SW 1271 (cell line): ENCODE measurements around the gene SPHKAP.
"Not testable (repeated sequence)": the region's sequence is repeated elsewhere in the genome, so short reads cannot be mapped to it uniquely, and the experiment has no call there.

Experiments
- DNase-seq, 2 experiments: peaks; one replicate each; lab custom pipeline; 2025; lab: John Stamatoyannopoulos, UW

Gene SPHKAP

GRCh38 chr2:228103379-228103778 lies 78.1 kb downstream of the SPHKAP start:
- DNase-seq: no peak

- DNase-seq: no peak
Measured at GRCh38 chr2:228102949-228103348, 78.5 kb downstream of the SPHKAP start.

GRCh38 chr2:228094377-228094921 lies 87.0 kb downstream of the SPHKAP start:
- DNase-seq: no peak

GRCh38 chr2:228092056-228092455 lies 89.4 kb downstream of the SPHKAP start:
- no peak for DNase-seq

GRCh38 chr2:228086561-228086960 lies 94.9 kb downstream of the SPHKAP start:
- DNase-seq: no peak

GRCh38 chr2:228084717-228085116 lies 96.8 kb downstream of the SPHKAP start:
- no peak for DNase-seq

- no peak for DNase-seq
Measured at GRCh38 chr2:228083131-228083530, 98.4 kb downstream of the SPHKAP start.

GRCh38 chr2:228082571-228082970 lies 98.9 kb downstream of the SPHKAP start:
- no peak for DNase-seq

GRCh38 chr2:228079194-228079593 lies 102.3 kb downstream of the SPHKAP start:
- no peak for DNase-seq

GRCh38 chr2:228076695-228077094 lies 104.8 kb downstream of the SPHKAP start:
- not testable (repeated sequence) for DNase-seq

GRCh38 chr2:228072669-228073068 lies 108.8 kb downstream of the SPHKAP start:
- DNase-seq: no peak

GRCh38 chr2:228067309-228067708 lies 114.2 kb downstream of the SPHKAP start:
- no peak for DNase-seq

GRCh38 chr2:228066126-228066798 lies 115.2 kb downstream of the SPHKAP start:
- DNase-seq: no peak

- DNase-seq: no peak
Measured at GRCh38 chr2:228065686-228066085, 115.8 kb downstream of the SPHKAP start.

GRCh38 chr2:228064796-228065315 lies 116.6 kb downstream of the SPHKAP start:
- no peak for DNase-seq

- no peak for DNase-seq
Measured at GRCh38 chr2:228064024-228064423, 117.5 kb downstream of the SPHKAP start.

GRCh38 chr2:228063558-228063957 lies 117.9 kb downstream of the SPHKAP start:
- no peak for DNase-seq

GRCh38 chr2:228059735-228060134 lies 121.8 kb downstream of the SPHKAP start:
- DNase-seq: no peak

- DNase-seq: no peak
Measured at GRCh38 chr2:228056293-228057097, 125.0 kb downstream of the SPHKAP start.

GRCh38 chr2:228048838-228049490 lies 132.5 kb downstream of the SPHKAP start:
- peak in 1 of 2 experiments; percentile 62 for DNase-seq

- no peak for DNase-seq
Measured at GRCh38 chr2:228040995-228041394, 140.5 kb downstream of the SPHKAP start.
